AG09319 (cell line): ENCODE data around the gene SERTM1.

Experiments used
- DNase-seq: peaks from one replicate; pipeline ENCODE4 v3.0.0-alpha.2; 2010; ENCODE audit warnings: low read depth; ENCODE audit errors: extremely low read depth
- CTCF ChIP-seq: IDR thresholded peaks from 2 replicates; pipeline ENCODE4 v1.5.1; 2011; ENCODE audit warnings: low read depth, mild to moderate bottlenecking, inconsistent platforms, low read length, moderate library complexity

Gene SERTM1

DNA sequence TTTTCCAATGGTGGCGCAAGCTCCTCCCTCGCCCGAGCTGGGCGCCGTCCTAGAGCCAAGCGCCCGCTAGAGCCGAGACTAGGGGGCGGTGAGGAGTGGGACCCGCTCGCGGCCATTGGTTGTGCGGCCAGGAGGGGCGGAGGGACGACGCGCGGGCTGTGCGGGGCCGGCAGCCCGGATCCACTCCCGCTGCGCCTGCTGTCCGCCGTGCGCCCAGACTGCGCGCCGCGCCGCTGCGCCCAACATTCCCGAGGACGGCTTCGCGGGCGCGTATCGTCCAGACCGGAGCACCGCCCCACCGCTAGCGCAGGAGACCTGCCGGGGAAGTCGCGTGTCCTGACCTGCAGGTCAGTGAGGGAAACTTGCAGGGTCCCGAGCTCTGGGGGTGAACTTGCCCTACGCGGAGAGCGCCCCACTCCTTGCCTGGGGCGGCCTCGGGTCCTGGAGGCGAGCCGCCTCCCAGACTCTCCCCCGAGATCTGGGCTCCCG is at the start of gene SERTM1:
TSS of gene SERTM1 (plus strand) at position 183 of the 489 bp plus-strand sequence. CDS start 21,059 bp downstream, outside the sequence.
- DNase-seq = no peak
- no peak for TF ChIP-seq CTCF

- TF ChIP-seq CTCF = no peak
- DNase-seq = no peak
Observed at GRCh38 chr13:36628377-36629056, 45.3 kb upstream of the SERTM1 start.

GRCh38 chr13:36629057-36629385 is 44.8 kb upstream of the SERTM1 start:
- DNase-seq = no peak
- no peak for TF ChIP-seq CTCF

GRCh38 chr13:36630181-36630803 is 43.5 kb upstream of the SERTM1 start:
- no peak for DNase-seq
- no peak for TF ChIP-seq CTCF

- TF ChIP-seq CTCF = no peak
- no peak for DNase-seq
Observed at GRCh38 chr13:36639610-36640009, 34.2 kb upstream of the SERTM1 start.

DNA sequence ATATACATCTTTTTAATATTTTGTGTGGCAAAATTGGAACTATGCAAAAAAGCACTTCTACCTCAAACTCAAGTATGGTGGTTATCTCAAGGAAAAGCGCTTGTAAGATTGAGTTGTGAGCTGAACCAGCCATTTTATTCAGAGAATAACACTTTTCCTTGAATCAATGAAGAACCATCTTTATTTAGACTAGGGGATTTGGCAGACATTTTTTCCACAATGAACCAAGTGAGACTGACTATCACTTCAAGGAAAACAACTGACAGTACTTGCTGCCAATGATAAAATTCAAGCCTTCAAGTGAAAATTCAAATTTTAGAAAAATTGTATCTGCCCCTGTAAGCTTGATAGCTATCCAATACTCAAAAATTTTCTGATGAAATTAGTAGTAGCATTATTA is 23.2 kb upstream of the SERTM1 start:
- no peak for TF ChIP-seq CTCF
- no peak for DNase-seq

GRCh38 chr13:36665630-36666029 is 8.2 kb upstream of the SERTM1 start:
- no peak for TF ChIP-seq CTCF
- DNase-seq = no peak
